Measurements from ENCODE around the gene CDH13. TPM values are rescaled to one million over a fixed set of nuclear protein-coding genes. Genes with fewer than 3 reads are reported as not detected.

The CDH13 gene
- total and polyA plus RNA-seq, 2 donors (not counting 3 experiments of a cell fraction or from before 2014, with no cell fraction given) = 96.6 to 124 TPM

DNA sequence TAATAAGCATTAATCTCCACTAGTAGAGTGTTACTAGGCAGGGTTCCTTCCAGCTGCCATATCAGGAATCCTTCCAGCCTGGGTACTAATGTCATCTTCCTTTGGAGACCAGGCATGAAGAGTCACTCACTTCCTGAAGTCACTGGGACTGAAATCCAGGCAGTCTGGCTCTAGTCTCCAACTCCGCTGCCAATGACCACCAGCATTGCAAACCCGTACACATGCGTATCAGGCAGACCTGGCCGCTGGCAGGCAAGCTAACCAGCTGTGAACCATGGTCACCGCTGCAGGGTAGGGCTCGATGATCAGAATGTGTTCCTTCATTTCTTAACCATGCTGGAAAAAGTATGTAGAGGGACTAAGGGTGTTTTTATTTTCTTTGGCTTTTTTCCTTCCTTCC, 255.5 kb downstream of the CDH13 start:
- no peaks in the 10 kb centered on the region for H3K79me2 ChIP-seq (ENCODE audit: control insufficient read depth, insufficient read depth, low read length)
- ChIA-PET CTCF (no interaction called here), POLR2A (no interaction called here)
- intact Hi-C loops (cut with micrococcal nuclease) = no loop called here
- H3K36me3 ChIP-seq (ENCODE audit: control insufficient read depth in 2 of 2, extremely low read depth in 1 of 2, insufficient read depth in 2 of 2, low read length in 2 of 2) = no peaks in the 10 kb centered on the region
- no peaks in the 10 kb centered on the region for H3K27me3 ChIP-seq (ENCODE audit: control insufficient read depth in 2 of 2, insufficient read depth in 2 of 2, low read length in 2 of 2)
- H4K20me1 ChIP-seq (replicated peaks; ENCODE audit: control insufficient read depth, extremely low read depth, insufficient read depth, low read length) = no peaks in the 10 kb centered on the region
- BruUV-seq (replicated peaks) = no TSS peak
- dilution Hi-C loops (cut with MboI; ENCODE audit: extremely low pct_ligation_motif_present, low sequenced_read_pairs) = no loop called here
- TF ChIP-seq MYC (IDR thresholded peaks at IDR 0.05; ENCODE audit: low read depth, low read length) (no peak), POLR2A (IDR thresholded peaks at IDR 0.05; ENCODE audit: low read depth, low read length) (no peak), FOS (IDR thresholded peaks at IDR 0.05; ENCODE audit: borderline replicate concordance, insufficient read depth, low read length) (no peak), EZH2 (IDR thresholded peaks at IDR 0.05; ENCODE audit: borderline replicate concordance, low read depth, low read length, severe bottlenecking) (no peak), POLR2AphosphoS5 (IDR thresholded peaks at IDR 0.05; ENCODE audit: insufficient read depth, low read depth, low read length) (no peak), JUN (IDR thresholded peaks at IDR 0.05; ENCODE audit: borderline replicate concordance, insufficient read depth, insufficient read length, low read depth) (no peak), GATA2 (IDR thresholded peaks at IDR 0.05; ENCODE audit: insufficient read depth, insufficient read length, low read depth, low read length) (no peak)
- TF ChIP-seq, protein P1, sequence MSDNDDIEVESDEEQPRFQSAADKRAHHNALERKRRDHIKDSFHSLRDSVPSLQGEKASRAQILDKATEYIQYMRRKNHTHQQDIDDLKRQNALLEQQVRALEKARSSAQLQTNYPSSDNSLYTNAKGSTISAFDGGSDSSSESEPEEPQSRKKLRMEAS (IDR thresholded peaks at IDR 0.05; ENCODE audit: insufficient read depth, insufficient read length) = no peak
- TF ChIP-seq, protein P2, sequence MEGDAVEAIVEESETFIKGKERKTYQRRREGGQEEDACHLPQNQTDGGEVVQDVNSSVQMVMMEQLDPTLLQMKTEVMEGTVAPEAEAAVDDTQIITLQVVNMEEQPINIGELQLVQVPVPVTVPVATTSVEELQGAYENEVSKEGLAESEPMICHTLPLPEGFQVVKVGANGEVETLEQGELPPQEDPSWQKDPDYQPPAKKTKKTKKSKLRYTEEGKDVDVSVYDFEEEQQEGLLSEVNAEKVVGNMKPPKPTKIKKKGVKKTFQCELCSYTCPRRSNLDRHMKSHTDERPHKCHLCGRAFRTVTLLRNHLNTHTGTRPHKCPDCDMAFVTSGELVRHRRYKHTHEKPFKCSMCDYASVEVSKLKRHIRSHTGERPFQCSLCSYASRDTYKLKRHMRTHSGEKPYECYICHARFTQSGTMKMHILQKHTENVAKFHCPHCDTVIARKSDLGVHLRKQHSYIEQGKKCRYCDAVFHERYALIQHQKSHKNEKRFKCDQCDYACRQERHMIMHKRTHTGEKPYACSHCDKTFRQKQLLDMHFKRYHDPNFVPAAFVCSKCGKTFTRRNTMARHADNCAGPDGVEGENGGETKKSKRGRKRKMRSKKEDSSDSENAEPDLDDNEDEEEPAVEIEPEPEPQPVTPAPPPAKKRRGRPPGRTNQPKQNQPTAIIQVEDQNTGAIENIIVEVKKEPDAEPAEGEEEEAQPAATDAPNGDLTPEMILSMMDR (IDR thresholded peaks at IDR 0.05; ENCODE audit: extremely low read depth in 1 of 2, insufficient read depth in 1 of 2, low read depth in 1 of 2, low read length in 2 of 2) = no peak
- no peak overlapping the region for H3K9ac ChIP-seq (replicated peaks; ENCODE audit: extremely low read depth, insufficient read depth, low read length)
- no peak overlapping the region for H3K27ac ChIP-seq (ENCODE audit: insufficient read depth, low read depth, low read length)
- no peaks in the 10 kb centered on the region for H3K9me3 ChIP-seq (replicated peaks; ENCODE audit: control insufficient read depth, insufficient read depth, low read length)
- no peak for DNase-seq (ENCODE audit: low read depth, low spot score)
- no peaks in the 10 kb centered on the region for H3K9me1 ChIP-seq (replicated peaks; ENCODE audit: control insufficient read depth, extremely low read depth, insufficient read depth, low read length)
- H3K4me1 ChIP-seq (ENCODE audit: control insufficient read depth, extremely low read depth, insufficient read depth, low read length) = peaks cover 5% of the 10 kb centered on the region
- FAIRE-seq = no peak
- H3K4me2 ChIP-seq (ENCODE audit: insufficient read depth, low read length) = no peak overlapping the region
- no peak overlapping the region for H2AFZ ChIP-seq (ENCODE audit: low read depth, low read length)
- H3K4me3 ChIP-seq (replicated peaks in 1 of 3; ENCODE audit: insufficient read depth in 1 of 3, low read depth in 1 of 3, low read length in 3 of 3) = no peak overlapping the region

Measured in endothelial cell of umbilical vein (primary cell).